Astrocyte of the spinal cord (primary cell): ENCODE results near the gene RCSD1.

Experiments used
- DNase-seq: peaks from one replicate; pipeline ENCODE4 v3.0.0; 2011; ENCODE audit warnings: low read depth, low spot score
- H3K4me3 ChIP-seq: 2 replicates; pipeline ENCODE4 v1.5.1; 2011; ENCODE audit warnings: low read depth, mild to moderate bottlenecking, low read length, moderate library complexity
- CTCF ChIP-seq: IDR thresholded peaks from 2 replicates; pipeline ENCODE4 v1.5.1; 2012; ENCODE audit warnings: low read depth, mild to moderate bottlenecking, low read length, inconsistent platforms
- in situ Hi-C: cut with HindIII; loops from 2 replicates; pipeline ENCODE4 v1.10.0; 2017; ENCODE audit warnings: low sequenced_read_pairs

RCSD1 gene

GRCh38 chr1:167750641-167751040 lies 120.6 kb downstream of the RCSD1 start:
- in situ Hi-C loops, result no loop called here
- no peak for DNase-seq

GRCh38 chr1:167751676-167752075 lies 121.6 kb downstream of the RCSD1 start:
- no peak for DNase-seq
- TF ChIP-seq CTCF, result no peak
- in situ Hi-C loops, result no loop called here
- no peak overlapping the region for H3K4me3 ChIP-seq

More at GRCh38 chr1:167750641-167751040, 120.6 kb downstream of the RCSD1 start:
- TF ChIP-seq CTCF, result no peak
- no peak overlapping the region for H3K4me3 ChIP-seq

DNA sequence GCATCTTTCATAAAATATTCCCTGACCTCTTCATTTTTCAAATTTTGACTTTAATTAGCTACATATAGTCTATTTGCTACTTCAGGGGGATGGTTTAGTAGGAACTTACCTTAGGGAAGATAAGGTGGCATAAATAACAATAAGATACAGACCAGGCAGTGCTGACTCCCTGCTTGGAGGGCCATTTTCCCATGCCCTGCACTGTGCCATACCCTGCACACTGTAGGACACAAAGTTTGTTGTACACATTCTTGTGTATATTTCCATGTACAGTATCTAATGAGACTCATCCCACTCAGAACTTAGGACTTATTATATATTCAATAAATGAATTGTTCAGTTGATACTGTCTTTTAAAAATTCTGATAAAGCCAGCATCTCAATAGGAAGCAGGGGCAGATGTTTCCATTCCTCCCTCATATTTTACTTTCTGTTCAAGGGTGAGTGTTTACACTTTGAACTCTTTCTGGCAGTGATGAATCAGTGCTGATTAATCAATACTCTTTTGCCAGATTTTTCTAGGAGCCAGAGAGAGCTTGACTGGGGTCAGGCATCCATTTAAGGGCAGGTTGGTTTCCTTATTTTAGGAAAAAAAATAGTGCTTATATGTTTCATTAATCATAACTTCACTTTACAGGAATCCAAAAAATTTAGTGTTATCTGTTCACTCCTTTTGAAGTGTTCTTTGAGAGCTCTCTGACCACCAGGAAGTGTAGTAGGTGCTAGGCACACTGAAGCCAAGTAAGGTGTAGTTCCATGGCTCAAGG lies 122.4 kb downstream of the RCSD1 start:
- in situ Hi-C loops, result no loop called here
- no peak for DNase-seq
- H3K4me3 ChIP-seq, result no peak overlapping the region
- no peak for TF ChIP-seq CTCF

DNA sequence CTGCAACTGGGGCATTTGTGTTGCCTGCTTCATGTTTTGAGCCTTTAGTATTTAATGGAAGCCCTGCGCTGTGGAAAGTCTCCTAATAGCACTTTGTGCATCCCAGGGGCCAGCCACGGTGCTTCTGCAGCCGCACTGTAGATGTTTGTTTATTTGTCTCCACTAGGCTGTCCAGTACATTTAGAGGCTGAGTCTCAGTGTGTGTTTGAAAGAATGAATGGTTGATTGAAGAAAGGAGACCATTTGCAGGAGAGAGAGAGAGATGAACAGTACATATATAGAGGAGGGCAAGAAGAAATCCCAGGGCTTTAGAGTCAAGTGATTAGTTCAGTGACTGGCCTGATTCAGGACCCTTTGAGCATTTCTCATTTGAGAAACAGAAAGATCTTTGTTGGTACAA lies 125.6 kb downstream of the RCSD1 start:
- no peak for TF ChIP-seq CTCF
- H3K4me3 ChIP-seq, result no peak overlapping the region
- DNase-seq, result no peak
- in situ Hi-C loops, result no loop called here
